Measurements from ENCODE around the gene SETD2. TPM values are rescaled to one million over a fixed set of nuclear protein-coding genes. Genes with fewer than 3 reads are reported as not detected.
"Not testable (repeated sequence)": the region's sequence is repeated elsewhere in the genome, so short reads cannot be mapped to it uniquely, and the experiment has no call there.

The SETD2 gene
- total and polyA plus RNA-seq, 2 experiments from 2014 or later, result 14.2 to 36.0 TPM

DNA sequence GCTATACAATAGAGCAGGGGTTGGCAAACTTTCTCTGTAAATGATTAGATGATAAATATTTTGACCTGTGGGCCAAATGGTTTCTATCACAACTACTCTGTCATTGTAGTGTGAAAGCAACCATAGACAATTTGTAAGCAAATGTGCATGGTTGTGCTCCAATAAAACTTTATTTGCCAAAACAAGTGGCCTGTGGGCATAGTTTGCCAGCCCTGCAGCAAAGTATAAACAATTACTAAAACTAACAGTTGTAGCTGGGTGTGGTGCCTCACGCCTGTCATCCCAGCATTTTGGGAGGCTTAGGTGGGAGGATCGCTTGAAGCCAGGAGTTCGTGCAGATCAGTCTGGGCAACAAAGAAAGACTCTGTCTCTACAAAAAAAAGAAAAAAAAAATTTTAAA, 122.8 kb downstream of the SETD2 start:
- H3K27me3 ChIP-seq, result no peaks in the 10 kb centered on the region
- H3K27ac ChIP-seq, result no peak overlapping the region
- H3K36me3 ChIP-seq, result peaks cover 62% of the 10 kb centered on the region
- TF ChIP-seq, protein P1, sequence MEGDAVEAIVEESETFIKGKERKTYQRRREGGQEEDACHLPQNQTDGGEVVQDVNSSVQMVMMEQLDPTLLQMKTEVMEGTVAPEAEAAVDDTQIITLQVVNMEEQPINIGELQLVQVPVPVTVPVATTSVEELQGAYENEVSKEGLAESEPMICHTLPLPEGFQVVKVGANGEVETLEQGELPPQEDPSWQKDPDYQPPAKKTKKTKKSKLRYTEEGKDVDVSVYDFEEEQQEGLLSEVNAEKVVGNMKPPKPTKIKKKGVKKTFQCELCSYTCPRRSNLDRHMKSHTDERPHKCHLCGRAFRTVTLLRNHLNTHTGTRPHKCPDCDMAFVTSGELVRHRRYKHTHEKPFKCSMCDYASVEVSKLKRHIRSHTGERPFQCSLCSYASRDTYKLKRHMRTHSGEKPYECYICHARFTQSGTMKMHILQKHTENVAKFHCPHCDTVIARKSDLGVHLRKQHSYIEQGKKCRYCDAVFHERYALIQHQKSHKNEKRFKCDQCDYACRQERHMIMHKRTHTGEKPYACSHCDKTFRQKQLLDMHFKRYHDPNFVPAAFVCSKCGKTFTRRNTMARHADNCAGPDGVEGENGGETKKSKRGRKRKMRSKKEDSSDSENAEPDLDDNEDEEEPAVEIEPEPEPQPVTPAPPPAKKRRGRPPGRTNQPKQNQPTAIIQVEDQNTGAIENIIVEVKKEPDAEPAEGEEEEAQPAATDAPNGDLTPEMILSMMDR (IDR thresholded peaks at IDR 0.05; ENCODE audit: low read depth, low read length), result no peak
- H3K4me1 ChIP-seq (ENCODE audit: low read depth), result no peaks in the 10 kb centered on the region
- H3K9me3 ChIP-seq (ENCODE audit: low read depth), result no peaks in the 10 kb centered on the region
- no peak for DNase-seq (ENCODE audit: low read depth in 1 of 2, low spot score in 1 of 2)
- H3K4me3 ChIP-seq, result no peak overlapping the region

DNA sequence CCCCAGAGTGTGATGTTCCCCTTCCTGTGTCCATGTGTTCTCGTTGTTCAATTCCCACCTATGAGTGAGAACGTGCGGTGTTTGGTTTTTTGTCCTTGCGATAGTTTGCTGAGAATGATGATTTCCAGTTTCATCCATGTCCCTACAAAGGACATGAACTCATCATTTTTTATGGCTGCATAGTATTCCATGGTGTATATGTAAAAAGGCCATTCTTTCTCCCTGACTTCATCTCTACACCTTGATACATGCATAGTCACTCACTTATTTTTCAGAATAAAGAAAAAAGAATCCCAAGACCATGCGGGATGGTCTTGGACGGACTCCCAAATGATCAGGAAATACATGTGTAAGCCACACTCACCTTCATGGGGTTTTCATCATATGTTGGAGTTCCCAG, 126.6 kb downstream of the SETD2 start:
- DNase-seq (ENCODE audit: low read depth in 1 of 2, low spot score in 1 of 2); H3K4me3 ChIP-seq; H3K27me3 ChIP-seq; H3K27ac ChIP-seq; H3K9me3 ChIP-seq (ENCODE audit: low read depth); H3K4me1 ChIP-seq (ENCODE audit: low read depth): not testable (repeated sequence)
- H3K36me3 ChIP-seq, result peaks cover 63% of the 10 kb centered on the region

DNA sequence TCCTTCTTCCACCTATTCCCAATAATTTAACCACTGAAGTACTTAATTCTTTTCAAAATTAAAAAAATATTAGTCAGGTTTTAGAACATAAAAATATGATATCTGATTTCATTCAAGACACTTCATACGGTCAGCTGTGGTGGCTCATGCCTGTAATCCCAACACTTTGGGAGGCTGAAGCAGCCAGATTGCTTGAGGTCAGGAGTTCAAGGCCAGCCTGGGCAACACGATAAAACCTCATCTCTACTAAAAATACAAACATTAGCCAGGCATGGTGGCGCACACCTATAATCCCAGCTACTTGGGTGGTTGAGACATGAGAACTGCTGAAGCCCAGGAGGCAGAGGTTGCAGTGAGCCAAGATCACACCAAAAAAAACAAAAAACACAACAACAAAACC, 127.8 kb downstream of the SETD2 start:
- H3K9me3 ChIP-seq (ENCODE audit: low read depth), result no peaks in the 10 kb centered on the region
- H3K4me1 ChIP-seq (ENCODE audit: low read depth), result no peaks in the 10 kb centered on the region
- peaks cover 53% of the 10 kb centered on the region for H3K36me3 ChIP-seq
- no peak overlapping the region for H3K4me3 ChIP-seq
- no peak overlapping the region for H3K27ac ChIP-seq
- no peaks in the 10 kb centered on the region for H3K27me3 ChIP-seq
- TF ChIP-seq, protein P1 (IDR thresholded peaks at IDR 0.05; ENCODE audit: low read depth, low read length), result no peak
- DNase-seq (ENCODE audit: low read depth in 1 of 2, low spot score in 1 of 2), result no peak

DNA sequence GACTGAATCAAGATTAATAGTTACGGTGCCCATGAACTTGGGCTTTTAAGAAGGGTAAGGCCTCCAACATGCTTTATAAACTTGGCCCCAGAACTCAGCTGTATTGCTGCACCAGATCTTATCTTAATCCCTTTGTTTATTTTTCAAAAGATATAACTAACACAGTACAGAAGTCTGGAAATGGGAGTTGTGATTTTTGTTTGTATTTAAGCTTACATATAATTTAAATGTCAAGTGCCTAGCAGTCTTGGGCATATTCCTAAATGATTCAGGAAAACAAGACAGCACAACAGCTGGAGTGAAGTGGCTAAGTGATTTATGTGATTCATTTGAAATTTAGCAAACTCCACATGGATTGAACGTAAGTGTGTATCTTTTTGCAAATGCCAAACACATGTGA, 128.3 kb downstream of the SETD2 start:
- Histone ChIP-seq H3K27ac (peak overlapping the region; percentile 21), H3K36me3 (peaks cover 48% of the 10 kb centered on the region), H3K9me3 (ENCODE audit: low read depth) (no peaks in the 10 kb centered on the region), H3K4me3 (no peak overlapping the region), H3K4me1 (ENCODE audit: low read depth) (no peaks in the 10 kb centered on the region), H3K27me3 (no peaks in the 10 kb centered on the region)
- DNase-seq (ENCODE audit: low read depth in 1 of 2, low spot score in 1 of 2), result no peak
- TF ChIP-seq, protein P1 (IDR thresholded peaks at IDR 0.05; ENCODE audit: low read depth, low read length), result no peak

DNA sequence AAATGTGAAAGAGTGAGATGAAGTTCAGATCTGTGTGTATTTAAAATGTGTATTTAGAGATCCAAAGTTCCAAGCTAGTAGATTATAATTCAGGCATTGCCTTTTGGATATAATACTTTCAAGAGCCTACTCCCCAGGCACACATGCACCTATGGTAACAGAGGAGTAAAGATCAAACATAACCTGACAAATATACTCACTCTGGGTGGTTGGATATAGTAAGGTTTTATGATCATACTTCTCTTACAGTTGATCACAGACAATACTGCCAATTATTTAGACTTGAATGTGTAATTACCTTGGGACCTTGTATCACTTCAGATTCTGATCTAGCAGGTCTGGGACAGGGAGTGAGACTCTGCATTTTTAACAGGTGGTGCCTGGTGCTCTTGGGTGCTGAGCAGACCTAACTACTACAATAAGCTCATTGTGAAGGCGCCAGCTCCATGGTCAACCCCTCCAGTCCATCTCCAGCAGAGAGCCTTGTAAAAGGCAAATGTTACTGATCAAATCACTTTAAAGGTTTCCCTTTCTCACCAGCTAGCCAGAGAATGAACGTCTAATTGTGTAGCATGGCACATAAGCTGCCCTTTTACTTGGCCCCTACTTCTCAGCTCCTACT, 128.9 kb downstream of the SETD2 start:
- no peaks in the 10 kb centered on the region for H3K9me3 ChIP-seq (ENCODE audit: low read depth)
- H3K4me1 ChIP-seq (ENCODE audit: low read depth), result no peaks in the 10 kb centered on the region
- H3K27ac ChIP-seq, result peak overlapping the region; percentile 17
- no peak for DNase-seq (ENCODE audit: low read depth in 1 of 2, low spot score in 1 of 2)
- no peaks in the 10 kb centered on the region for H3K27me3 ChIP-seq
- H3K36me3 ChIP-seq, result peaks cover 41% of the 10 kb centered on the region
- H3K4me3 ChIP-seq, result no peak overlapping the region
- TF ChIP-seq, protein P1 (IDR thresholded peaks at IDR 0.05; ENCODE audit: low read depth, low read length), result no peak

DNA sequence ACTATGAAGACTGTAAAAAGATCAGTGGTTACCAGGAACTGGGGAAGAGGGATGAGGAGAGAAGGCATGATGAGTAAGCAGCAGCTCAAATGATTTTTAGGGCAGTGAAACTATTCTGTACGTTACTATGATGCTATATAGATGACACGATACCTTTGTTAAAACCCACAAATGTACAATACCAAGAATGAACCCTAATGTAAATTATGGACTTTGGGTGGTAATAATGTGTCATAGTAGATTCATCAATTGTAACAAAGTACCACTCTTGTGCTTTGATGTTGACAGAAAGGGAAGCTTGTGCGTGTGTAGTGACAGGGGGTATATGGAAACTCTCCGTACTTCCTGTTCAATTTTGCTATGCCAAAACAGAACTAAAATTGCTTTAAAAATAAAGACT, 132.9 kb downstream of the SETD2 start:
- not testable (repeated sequence) for DNase-seq (ENCODE audit: low read depth in 1 of 2, low spot score in 1 of 2); H3K4me1 ChIP-seq (ENCODE audit: low read depth); H3K27me3 ChIP-seq; H3K4me3 ChIP-seq; H3K9me3 ChIP-seq (ENCODE audit: low read depth)
- Histone ChIP-seq H3K36me3 (peaks cover 24% of the 10 kb centered on the region), H3K27ac (peak overlapping the region; percentile 41)
